ENCODE results near the gene MIA3.

DNA sequence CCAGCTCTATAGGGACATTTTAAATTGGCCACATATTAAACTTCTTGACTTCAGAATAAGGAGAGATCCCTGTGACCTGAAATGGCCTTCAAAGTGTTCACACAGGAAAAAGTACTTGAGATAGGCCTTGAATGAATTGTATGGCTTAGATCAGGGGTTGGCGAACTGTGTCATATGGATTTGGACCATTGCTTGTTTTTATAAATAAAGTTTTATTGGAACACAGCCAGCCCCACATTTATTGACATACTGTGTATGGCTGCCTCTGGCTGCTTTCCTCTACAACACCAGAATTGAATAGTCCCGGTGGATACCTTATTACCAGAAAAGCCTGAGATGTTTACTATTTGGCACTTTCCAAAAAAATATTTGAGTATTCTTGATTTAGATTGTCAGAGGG, 98.5 kb downstream of the MIA3 start:
- TF ChIP-seq, protein P1, sequence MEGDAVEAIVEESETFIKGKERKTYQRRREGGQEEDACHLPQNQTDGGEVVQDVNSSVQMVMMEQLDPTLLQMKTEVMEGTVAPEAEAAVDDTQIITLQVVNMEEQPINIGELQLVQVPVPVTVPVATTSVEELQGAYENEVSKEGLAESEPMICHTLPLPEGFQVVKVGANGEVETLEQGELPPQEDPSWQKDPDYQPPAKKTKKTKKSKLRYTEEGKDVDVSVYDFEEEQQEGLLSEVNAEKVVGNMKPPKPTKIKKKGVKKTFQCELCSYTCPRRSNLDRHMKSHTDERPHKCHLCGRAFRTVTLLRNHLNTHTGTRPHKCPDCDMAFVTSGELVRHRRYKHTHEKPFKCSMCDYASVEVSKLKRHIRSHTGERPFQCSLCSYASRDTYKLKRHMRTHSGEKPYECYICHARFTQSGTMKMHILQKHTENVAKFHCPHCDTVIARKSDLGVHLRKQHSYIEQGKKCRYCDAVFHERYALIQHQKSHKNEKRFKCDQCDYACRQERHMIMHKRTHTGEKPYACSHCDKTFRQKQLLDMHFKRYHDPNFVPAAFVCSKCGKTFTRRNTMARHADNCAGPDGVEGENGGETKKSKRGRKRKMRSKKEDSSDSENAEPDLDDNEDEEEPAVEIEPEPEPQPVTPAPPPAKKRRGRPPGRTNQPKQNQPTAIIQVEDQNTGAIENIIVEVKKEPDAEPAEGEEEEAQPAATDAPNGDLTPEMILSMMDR (IDR thresholded peaks at IDR 0.05 in 4 of 5, conservative IDR thresholded peaks at IDR 0.05 in 1 of 5): no peak
- no peak for TF ChIP-seq POLR2A (IDR thresholded peaks at IDR 0.05)

All from gastrocnemius medialis (tissue), 4 donors.